ENCODE measurements around the gene FABP2.
"Not testable (repeated sequence)": the region's sequence is repeated elsewhere in the genome, so short reads cannot be mapped to it uniquely, and the experiment has no call there.

The FABP2 gene

DNA sequence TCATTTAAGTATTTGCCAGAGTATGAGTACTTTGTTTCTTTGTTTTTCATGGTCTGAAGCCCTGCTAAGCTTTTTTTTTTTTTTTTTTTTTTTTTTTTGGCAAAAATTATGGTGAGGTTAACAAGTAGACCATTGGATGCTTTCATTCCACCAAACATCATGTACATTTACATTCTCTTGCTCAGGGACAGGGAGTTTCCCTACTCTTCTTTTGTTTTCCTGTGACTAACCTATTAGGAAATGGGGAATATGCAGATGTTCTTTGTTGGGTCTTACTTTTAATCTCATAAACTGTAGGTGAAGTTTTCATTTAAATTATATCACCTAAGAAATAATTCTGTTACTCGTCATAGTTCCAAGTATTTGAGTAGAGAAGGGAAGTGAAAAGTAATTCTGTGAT, 26.2 kb upstream of the FABP2 start:
- H3K9ac ChIP-seq (ENCODE audit: low read length in 2 of 2); H3K4me1 ChIP-seq (ENCODE audit: control insufficient read depth, insufficient read depth, low read length); H3K27ac ChIP-seq (ENCODE audit: low read length); H3K36me3 ChIP-seq (ENCODE audit: control insufficient read depth in 2 of 2, insufficient read depth in 2 of 2, low read length in 2 of 2); H3K9me3 ChIP-seq (ENCODE audit: control insufficient read depth in 2 of 2, low read length in 2 of 2); H3K4me3 ChIP-seq (ENCODE audit: low read length in 2 of 2); H3K27me3 ChIP-seq (ENCODE audit: control insufficient read depth in 1 of 2, insufficient read depth in 2 of 2, low read length in 2 of 2): not testable (repeated sequence)

DNA sequence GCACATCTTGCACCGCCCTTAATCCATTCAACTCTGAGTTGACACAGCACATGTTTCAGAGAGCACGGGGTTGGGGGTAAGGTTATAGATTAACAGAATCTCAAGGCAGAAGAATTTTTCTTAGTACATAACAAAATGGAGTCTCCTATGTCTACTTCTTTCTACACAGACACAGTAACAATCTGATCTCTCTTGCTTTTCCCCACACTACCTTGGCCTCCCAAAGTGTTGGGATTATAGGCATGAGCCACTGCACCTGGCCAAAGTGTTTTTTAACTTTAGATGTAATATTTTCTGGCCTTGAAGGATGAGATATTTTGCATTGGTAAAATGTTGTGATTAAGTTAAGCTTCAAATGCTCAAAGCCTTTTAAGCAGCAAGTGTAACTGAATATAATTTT, 21.4 kb upstream of the FABP2 start:
- H3K9ac ChIP-seq (ENCODE audit: low read length in 2 of 2); H3K4me1 ChIP-seq (ENCODE audit: control insufficient read depth, insufficient read depth, low read length); H3K4me3 ChIP-seq (ENCODE audit: low read length in 2 of 2); H3K36me3 ChIP-seq (ENCODE audit: control insufficient read depth in 2 of 2, insufficient read depth in 2 of 2, low read length in 2 of 2); H3K27me3 ChIP-seq (ENCODE audit: control insufficient read depth in 1 of 2, insufficient read depth in 2 of 2, low read length in 2 of 2); H3K9me3 ChIP-seq (ENCODE audit: control insufficient read depth in 2 of 2, low read length in 2 of 2); H3K27ac ChIP-seq (ENCODE audit: low read length): not testable (repeated sequence)

DNA sequence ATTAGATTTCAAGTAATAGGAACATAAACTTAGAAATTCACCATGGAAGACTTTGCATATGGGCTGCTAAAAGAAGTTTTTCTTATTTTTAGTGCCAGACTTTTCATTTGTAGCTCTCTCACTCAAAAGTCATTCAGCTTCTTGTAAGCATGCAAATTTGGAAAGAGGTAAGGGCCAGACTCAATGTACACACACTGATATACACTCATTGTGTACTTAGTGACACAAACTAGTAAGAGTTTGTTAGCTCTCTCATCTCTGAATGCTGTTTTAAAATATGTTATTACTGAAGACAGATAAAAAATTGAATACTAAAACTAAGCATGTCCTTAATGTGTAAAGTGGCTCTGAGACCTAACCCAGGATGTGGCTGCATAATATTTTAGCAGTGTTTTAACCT, 18.0 kb upstream of the FABP2 start:
- H3K4me3 ChIP-seq (ENCODE audit: low read length in 2 of 2); H3K27ac ChIP-seq (ENCODE audit: low read length); H3K9ac ChIP-seq (ENCODE audit: low read length in 2 of 2); H3K9me3 ChIP-seq (ENCODE audit: control insufficient read depth in 2 of 2, low read length in 2 of 2); H3K4me1 ChIP-seq (ENCODE audit: control insufficient read depth, insufficient read depth, low read length); H3K27me3 ChIP-seq (ENCODE audit: control insufficient read depth in 1 of 2, insufficient read depth in 2 of 2, low read length in 2 of 2); H3K36me3 ChIP-seq (ENCODE audit: control insufficient read depth in 2 of 2, insufficient read depth in 2 of 2, low read length in 2 of 2): not testable (repeated sequence)

DNA sequence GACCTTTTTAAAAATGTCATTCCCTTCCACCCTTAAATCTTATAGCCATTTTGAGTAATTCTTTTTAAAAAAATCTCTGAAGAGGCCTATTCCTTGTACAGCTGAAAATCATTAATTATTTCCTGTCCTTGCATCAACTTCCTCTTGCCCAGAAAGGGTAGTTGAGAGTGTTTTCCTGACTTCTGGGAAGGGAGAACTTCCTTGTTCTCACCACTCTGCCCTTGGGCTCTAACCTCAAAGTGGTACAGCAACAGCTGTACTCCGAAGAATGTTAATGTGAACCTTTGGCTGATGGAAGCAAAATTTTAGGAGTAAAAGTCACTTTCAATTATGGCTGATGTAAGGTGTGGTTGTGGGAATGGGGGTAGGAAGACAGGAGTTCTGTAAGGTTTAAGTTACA, 15.1 kb upstream of the FABP2 start:
- Histone ChIP-seq H3K27me3 (ENCODE audit: control insufficient read depth in 1 of 2, insufficient read depth in 2 of 2, low read length in 2 of 2) (no peaks in the 10 kb centered on the region), H3K27ac (ENCODE audit: low read length) (no peak overlapping the region), H3K36me3 (ENCODE audit: control insufficient read depth in 2 of 2, insufficient read depth in 2 of 2, low read length in 2 of 2) (no peaks in the 10 kb centered on the region), H3K4me3 (ENCODE audit: low read length in 2 of 2) (no peak overlapping the region), H3K9me3 (ENCODE audit: control insufficient read depth in 2 of 2, low read length in 2 of 2) (no peaks in the 10 kb centered on the region), H3K4me1 (ENCODE audit: control insufficient read depth, insufficient read depth, low read length) (no peaks in the 10 kb centered on the region), H3K9ac (ENCODE audit: low read length in 2 of 2) (no peak overlapping the region)

DNA sequence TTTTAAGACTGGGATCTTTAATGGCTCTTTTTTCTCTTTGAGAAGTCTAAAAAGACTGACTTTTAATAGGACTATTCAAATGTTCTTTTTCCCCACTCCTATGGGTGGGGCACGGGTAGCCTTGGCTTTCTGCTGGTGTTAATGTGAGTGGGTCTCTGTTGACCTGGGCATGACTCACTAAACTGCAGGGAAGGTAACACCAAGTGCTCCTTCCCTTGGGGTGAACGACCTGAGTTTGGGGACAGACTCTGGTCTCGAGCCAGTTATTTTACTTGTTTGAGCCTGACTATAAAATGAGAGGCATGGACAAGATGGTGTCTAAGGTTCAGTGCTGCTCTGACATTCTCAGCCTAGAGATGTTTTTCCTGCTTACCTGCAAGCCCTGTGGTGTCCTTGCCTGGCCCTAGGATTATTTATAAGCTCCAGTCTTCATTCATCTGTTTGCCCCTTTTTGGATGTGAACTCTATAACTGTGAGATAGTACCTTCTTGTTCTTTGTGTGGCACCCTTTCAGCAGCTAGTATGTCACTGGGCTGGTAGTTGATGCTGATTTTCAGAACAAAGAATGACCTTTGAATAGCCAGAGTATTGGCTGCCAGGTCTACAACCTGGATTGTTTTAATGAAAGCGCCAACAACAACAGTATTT, 14.5 kb upstream of the FABP2 start:
- H3K4me3 ChIP-seq (ENCODE audit: low read length in 2 of 2); H3K9ac ChIP-seq (ENCODE audit: low read length in 2 of 2); H3K27me3 ChIP-seq (ENCODE audit: control insufficient read depth in 1 of 2, insufficient read depth in 2 of 2, low read length in 2 of 2); H3K27ac ChIP-seq (ENCODE audit: low read length); H3K36me3 ChIP-seq (ENCODE audit: control insufficient read depth in 2 of 2, insufficient read depth in 2 of 2, low read length in 2 of 2); H3K4me1 ChIP-seq (ENCODE audit: control insufficient read depth, insufficient read depth, low read length); H3K9me3 ChIP-seq (ENCODE audit: control insufficient read depth in 2 of 2, low read length in 2 of 2): not testable (repeated sequence)

DNA sequence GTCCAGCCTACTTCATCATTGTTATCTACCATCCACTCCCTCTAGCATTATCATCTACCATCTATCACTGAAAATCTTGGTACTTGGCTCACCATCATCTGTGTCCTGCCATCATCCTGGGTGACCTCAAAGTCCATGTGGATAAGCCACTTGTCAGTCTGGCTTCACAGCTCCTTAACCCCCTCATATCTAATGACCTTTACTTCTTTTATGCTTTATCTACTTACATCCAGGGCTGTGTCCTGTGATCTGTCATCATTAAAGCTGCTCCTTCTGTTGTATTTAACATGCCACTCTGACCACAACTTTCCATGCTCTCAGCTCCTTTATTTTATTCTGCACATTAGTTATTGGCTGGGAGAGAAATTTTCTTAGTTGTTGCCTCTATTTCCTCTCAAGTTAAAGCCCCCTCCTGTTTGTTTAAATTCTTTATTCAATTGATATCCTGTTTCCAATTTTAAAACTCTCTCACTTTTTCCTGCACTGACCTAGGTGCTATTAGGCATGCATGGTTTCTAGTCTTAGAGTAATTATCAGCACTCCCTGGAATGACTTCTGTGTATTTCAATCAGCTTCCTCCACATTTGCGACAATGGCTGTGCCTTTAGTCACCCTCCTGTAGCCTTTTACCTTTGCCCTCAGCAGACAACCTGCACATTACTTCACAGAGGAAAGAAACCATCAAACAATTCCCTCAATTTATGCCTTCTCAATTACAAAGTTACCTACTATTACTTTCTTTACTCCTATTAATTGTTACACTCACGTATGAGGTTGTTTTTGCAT, 8.1 kb upstream of the FABP2 start:
- Histone ChIP-seq H3K9me3 (ENCODE audit: control insufficient read depth in 2 of 2, low read length in 2 of 2) (no peaks in the 10 kb centered on the region), H3K4me3 (ENCODE audit: low read length in 2 of 2) (no peak overlapping the region), H3K4me1 (ENCODE audit: control insufficient read depth, insufficient read depth, low read length) (no peaks in the 10 kb centered on the region), H3K9ac (ENCODE audit: low read length in 2 of 2) (no peak overlapping the region), H3K27ac (ENCODE audit: low read length) (no peak overlapping the region), H3K36me3 (ENCODE audit: control insufficient read depth in 2 of 2, insufficient read depth in 2 of 2, low read length in 2 of 2) (no peaks in the 10 kb centered on the region), H3K27me3 (ENCODE audit: control insufficient read depth in 1 of 2, insufficient read depth in 2 of 2, low read length in 2 of 2) (no peaks in the 10 kb centered on the region)

DNA sequence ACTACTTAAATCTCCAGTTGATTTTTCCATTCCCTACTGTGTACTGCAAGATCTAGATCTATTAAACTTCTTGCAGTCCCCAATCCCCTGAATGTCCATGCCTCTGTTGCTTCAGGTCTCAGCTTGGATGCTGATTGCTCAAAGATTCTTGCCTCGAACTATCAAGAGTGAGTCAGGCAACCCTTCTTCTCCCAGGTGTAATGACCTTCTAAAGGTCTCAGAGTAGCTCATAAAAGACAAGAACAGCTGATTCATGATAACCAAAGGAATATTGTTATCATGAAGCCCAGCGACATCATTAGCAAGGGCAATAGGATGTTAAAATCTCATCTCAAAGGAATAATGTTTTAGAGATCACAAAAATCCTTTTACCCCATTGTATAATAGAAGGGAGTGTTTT, 6.8 kb upstream of the FABP2 start:
- no peaks in the 10 kb centered on the region for H3K36me3 ChIP-seq (ENCODE audit: control insufficient read depth in 2 of 2, insufficient read depth in 2 of 2, low read length in 2 of 2)
- H3K27ac ChIP-seq (ENCODE audit: low read length) = no peak overlapping the region
- H3K9ac ChIP-seq (ENCODE audit: low read length in 2 of 2) = no peak overlapping the region
- no peaks in the 10 kb centered on the region for H3K27me3 ChIP-seq (ENCODE audit: control insufficient read depth in 1 of 2, insufficient read depth in 2 of 2, low read length in 2 of 2)
- no peaks in the 10 kb centered on the region for H3K9me3 ChIP-seq (ENCODE audit: control insufficient read depth in 2 of 2, low read length in 2 of 2)
- no peak overlapping the region for H3K4me3 ChIP-seq (ENCODE audit: low read length in 2 of 2)
- H3K4me1 ChIP-seq (ENCODE audit: control insufficient read depth, insufficient read depth, low read length) = no peaks in the 10 kb centered on the region

DNA sequence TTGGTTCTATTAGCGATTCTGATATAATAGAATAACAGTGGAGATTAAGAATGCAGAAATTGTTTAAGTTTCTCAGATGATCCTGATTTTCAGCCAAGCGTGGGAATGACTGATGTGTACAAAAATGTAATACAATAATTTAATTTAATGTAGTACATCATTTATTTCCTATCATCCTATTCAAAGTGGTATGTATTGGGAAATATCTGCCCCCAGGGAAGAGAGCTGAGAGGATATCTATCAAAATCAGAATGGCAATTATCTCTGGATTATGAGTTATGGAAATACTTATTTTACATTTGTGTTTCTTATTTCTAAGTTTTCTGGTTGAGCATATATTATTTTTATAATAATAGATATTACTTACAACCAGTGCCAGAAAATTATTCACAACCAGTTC, 3.9 kb downstream of the FABP2 start:
- Histone ChIP-seq H3K9me3 (ENCODE audit: control insufficient read depth in 2 of 2, low read length in 2 of 2) (no peaks in the 10 kb centered on the region), H3K4me3 (ENCODE audit: low read length in 2 of 2) (no peak overlapping the region), H3K9ac (ENCODE audit: low read length in 2 of 2) (no peak overlapping the region), H3K36me3 (ENCODE audit: control insufficient read depth in 2 of 2, insufficient read depth in 2 of 2, low read length in 2 of 2) (no peaks in the 10 kb centered on the region), H3K27ac (ENCODE audit: low read length) (no peak overlapping the region), H3K27me3 (ENCODE audit: control insufficient read depth in 1 of 2, insufficient read depth in 2 of 2, low read length in 2 of 2) (no peaks in the 10 kb centered on the region), H3K4me1 (ENCODE audit: control insufficient read depth, insufficient read depth, low read length) (no peaks in the 10 kb centered on the region)

DNA sequence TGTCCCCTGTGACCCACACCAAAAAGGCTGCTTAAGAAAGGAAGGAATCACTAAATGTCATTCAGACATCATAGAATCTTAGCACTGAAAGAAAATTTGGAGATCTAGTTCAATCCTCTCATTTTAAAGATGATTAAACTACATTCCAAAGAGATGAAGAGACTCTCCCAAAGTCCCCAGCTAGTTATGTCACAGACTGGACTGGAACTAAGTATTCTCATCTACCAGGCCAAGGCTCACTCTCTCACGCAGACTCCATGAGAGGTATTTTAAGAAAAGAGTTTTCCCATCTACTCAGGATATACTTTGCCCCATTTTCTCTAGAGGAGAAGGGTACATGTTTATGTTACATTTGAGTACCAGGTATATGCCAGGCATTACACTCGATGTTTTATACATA, 6.9 kb downstream of the FABP2 start:
- Histone ChIP-seq H3K9me3 (ENCODE audit: control insufficient read depth in 2 of 2, low read length in 2 of 2) (no peaks in the 10 kb centered on the region), H3K27me3 (ENCODE audit: control insufficient read depth in 1 of 2, insufficient read depth in 2 of 2, low read length in 2 of 2) (no peaks in the 10 kb centered on the region), H3K9ac (ENCODE audit: low read length in 2 of 2) (no peak overlapping the region), H3K4me1 (ENCODE audit: control insufficient read depth, insufficient read depth, low read length) (no peaks in the 10 kb centered on the region), H3K4me3 (ENCODE audit: low read length in 2 of 2) (no peak overlapping the region), H3K36me3 (ENCODE audit: control insufficient read depth in 2 of 2, insufficient read depth in 2 of 2, low read length in 2 of 2) (no peaks in the 10 kb centered on the region), H3K27ac (ENCODE audit: low read length) (no peak overlapping the region)

DNA sequence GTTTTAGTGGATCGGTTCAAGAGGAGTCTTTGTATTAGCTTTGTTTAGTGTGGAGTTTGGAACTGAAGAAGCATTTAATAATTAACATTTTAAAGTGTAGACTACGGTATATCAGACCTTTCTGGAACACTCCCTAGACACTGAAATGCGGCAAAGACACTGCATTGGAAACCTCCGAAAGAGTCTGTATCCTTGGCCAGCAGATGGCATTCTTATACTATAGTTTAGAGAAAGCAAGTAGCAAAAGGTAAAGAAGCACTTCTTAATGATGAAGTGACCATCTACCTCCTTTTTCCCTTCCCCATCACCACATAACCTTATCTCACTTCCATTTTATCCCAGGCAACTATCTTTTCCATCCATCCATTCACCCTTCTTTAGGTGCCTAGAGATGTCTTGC, 7.6 kb downstream of the FABP2 start:
- H3K27ac ChIP-seq (ENCODE audit: low read length) = no peak overlapping the region
- H3K36me3 ChIP-seq (ENCODE audit: control insufficient read depth in 2 of 2, insufficient read depth in 2 of 2, low read length in 2 of 2) = no peaks in the 10 kb centered on the region
- no peaks in the 10 kb centered on the region for H3K27me3 ChIP-seq (ENCODE audit: control insufficient read depth in 1 of 2, insufficient read depth in 2 of 2, low read length in 2 of 2)
- H3K4me1 ChIP-seq (ENCODE audit: control insufficient read depth, insufficient read depth, low read length) = no peaks in the 10 kb centered on the region
- no peak overlapping the region for H3K9ac ChIP-seq (ENCODE audit: low read length in 2 of 2)
- no peak overlapping the region for H3K4me3 ChIP-seq (ENCODE audit: low read length in 2 of 2)
- H3K9me3 ChIP-seq (ENCODE audit: control insufficient read depth in 2 of 2, low read length in 2 of 2) = no peaks in the 10 kb centered on the region

DNA sequence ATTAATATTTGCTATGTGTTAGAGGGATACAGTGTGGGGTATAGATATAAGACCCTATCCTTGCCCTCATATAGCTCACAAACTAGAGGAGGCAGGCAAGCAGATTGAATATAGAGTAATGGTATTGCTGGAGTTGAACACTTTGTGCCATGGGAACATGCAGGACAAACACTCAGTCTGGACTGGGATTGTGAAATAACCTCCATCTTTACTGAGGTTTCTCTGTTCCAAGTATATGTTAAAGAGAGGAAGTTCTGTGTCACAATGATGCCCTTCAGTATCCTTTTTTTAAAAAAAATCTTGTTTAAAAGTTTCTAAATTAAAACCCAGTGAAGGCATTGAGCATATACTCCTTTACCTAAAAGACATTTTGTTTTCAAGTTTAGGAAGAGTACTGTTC, 8.7 kb downstream of the FABP2 start:
- H3K9ac ChIP-seq (ENCODE audit: low read length in 2 of 2) = no peak overlapping the region
- H3K27me3 ChIP-seq (ENCODE audit: control insufficient read depth in 1 of 2, insufficient read depth in 2 of 2, low read length in 2 of 2) = no peaks in the 10 kb centered on the region
- no peaks in the 10 kb centered on the region for H3K9me3 ChIP-seq (ENCODE audit: control insufficient read depth in 2 of 2, low read length in 2 of 2)
- H3K36me3 ChIP-seq (ENCODE audit: control insufficient read depth in 2 of 2, insufficient read depth in 2 of 2, low read length in 2 of 2) = no peaks in the 10 kb centered on the region
- no peak overlapping the region for H3K27ac ChIP-seq (ENCODE audit: low read length)
- no peaks in the 10 kb centered on the region for H3K4me1 ChIP-seq (ENCODE audit: control insufficient read depth, insufficient read depth, low read length)
- no peak overlapping the region for H3K4me3 ChIP-seq (ENCODE audit: low read length in 2 of 2)
